Thymus (tissue), 11 donors: ENCODE data around the gene RBM7. TPM values are rescaled to one million over a fixed set of nuclear protein-coding genes. Genes with fewer than 3 reads are reported as not detected.
A peak's percentile ranks its signal among the peaks of the same experiment; 100 is the strongest.

Experiments
- DNase-seq, 9 donors: peaks; one replicate each; pipeline ENCODE4 v3.0.0-alpha.2; 2013; ENCODE audit warnings: low spot score in 9 of 9, low read depth in 6 of 9, missing footprints in 1 of 9
- H3K27ac ChIP-seq, 2 donors: one replicate each; pipeline ENCODE4 v1.5.1; 2013; ENCODE audit warnings: control low read depth in 1 of 2, low read depth in 1 of 2, low read length in 1 of 2, mild to moderate bottlenecking in 1 of 2, moderate library complexity in 1 of 2
- H3K27me3 ChIP-seq, 2 donors: one replicate each; pipeline ENCODE4 v1.5.1; 2013; ENCODE audit warnings: low read length in 1 of 2; ENCODE audit not compliant: control insufficient read depth in 2 of 2, insufficient read depth in 1 of 2
- H3K36me3 ChIP-seq, 2 donors: one replicate each; pipeline ENCODE4 v1.5.1; 2013; ENCODE audit warnings: low read length in 1 of 2, mild to moderate bottlenecking in 1 of 2, moderate library complexity in 1 of 2; ENCODE audit not compliant: control insufficient read depth in 2 of 2, insufficient read depth in 2 of 2
- H3K4me1 ChIP-seq, 2 donors: one replicate each; pipeline ENCODE4 v1.5.1; 2013; ENCODE audit warnings: low read length in 2 of 2; ENCODE audit not compliant: control insufficient read depth in 2 of 2, insufficient read depth in 2 of 2
- H3K4me3 ChIP-seq, 2 donors: one replicate each; pipeline ENCODE4 v1.5.1; 2013; ENCODE audit warnings: low read length in 2 of 2, control low read depth in 1 of 2, mild to moderate bottlenecking in 1 of 2
- H3K9me3 ChIP-seq, 2 donors: one replicate each; pipeline ENCODE4 v1.5.1; 2013; ENCODE audit warnings: low read length in 1 of 2, mild to moderate bottlenecking in 1 of 2; ENCODE audit not compliant: control insufficient read depth in 2 of 2, insufficient read depth in 1 of 2
- WGBS: extraction: QIAGEN DNeasy Blood & Tissue Kit; methylation state at CpG from one replicate; pipeline ENCODE4 v1.1.7; 2013; 5-methylcytosine and 5-hydroxymethylcytosine counted together
- polyA plus RNA-seq: library from polyadenylated mRNA; stranded (reverse); fragments of 200-250 nt; gene quantifications from one replicate; pipeline ENCODE4 v1.2.3, GENCODE V29; 2013
- total RNA-seq: library from RNA; stranded (reverse); fragments of 120-200 nt; gene quantifications from one replicate; pipeline ENCODE4 v1.2.4, GENCODE V29; 2013
- donor health status: healthy.

RBM7 gene
- total and polyA plus RNA-seq, 2 donors, result 22.7 to 35.7 TPM

DNA sequence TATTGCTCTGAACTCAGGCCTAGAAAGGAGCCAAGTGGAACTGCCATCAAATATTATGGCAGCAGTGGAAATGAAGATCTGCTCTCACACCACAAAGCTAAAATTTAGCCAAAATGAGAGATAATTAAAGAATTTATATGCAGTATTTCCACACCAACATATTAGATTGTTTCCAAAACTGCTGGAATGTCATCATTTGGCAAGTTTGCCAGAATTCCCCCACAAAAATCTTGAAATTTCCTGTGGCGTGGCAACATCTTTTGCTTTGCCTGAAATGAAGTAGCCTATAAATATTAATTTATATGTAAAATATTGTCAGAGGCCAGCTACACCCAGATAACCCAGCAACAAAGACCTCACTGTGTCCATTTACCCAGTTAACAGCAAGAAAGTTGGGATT lies 13.9 kb upstream of the RBM7 start:
- WGBS, result 90% methylated on average over 1 of the region's 1 CpG
- DNase-seq, result no peak
- H3K36me3 ChIP-seq, result no peaks in the 10 kb centered on the region
- H3K9me3 ChIP-seq, result no peaks in the 10 kb centered on the region
- no peak overlapping the region for H3K27ac ChIP-seq
- H3K4me1 ChIP-seq, result no peaks in the 10 kb centered on the region
- H3K27me3 ChIP-seq, result no peaks in the 10 kb centered on the region
- no peak overlapping the region for H3K4me3 ChIP-seq

DNA sequence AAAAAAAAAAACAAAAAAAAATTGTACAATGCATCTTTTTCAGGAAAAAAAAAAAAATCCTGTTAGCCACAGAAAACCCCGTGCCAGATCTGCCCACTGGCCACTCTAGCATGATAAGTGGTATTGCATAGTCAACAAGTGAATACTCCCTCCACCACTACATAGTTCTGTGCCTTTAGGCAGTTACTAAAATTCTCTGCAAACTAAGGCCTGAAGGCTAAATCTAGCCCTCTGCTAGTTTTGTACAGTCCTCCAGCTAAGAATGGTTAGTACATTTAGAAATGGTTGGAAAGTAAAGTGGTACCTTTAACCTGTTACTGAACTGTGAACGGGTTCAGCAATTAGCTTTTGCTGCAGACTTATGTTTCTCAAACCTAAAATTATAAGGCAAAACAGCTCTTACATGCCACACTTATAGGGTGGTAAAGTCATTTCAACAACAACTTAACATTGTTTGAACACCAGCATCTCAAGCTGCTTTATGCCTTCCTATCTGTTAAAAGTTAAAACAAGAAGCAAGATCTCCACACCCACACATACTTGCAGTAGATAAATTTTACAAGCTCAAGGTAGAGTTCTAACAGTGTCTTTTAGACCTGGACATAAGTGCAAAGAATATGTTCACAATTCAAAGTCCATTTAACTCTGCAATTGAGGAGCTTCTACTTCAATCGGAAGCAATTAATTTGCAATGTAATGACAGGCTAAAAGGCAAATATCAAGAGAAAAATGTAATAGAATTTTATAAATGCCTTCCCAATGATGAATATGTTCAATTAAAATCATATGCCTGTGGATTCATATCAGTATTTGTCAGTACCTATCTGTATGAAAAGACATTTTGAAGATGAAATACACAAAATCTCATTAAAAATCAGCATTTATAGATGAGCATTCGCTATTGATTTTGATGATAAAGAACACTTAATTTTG lies 7.5 kb upstream of the RBM7 start:
- Histone ChIP-seq H3K4me1 (no peaks in the 10 kb centered on the region), H3K36me3 (no peaks in the 10 kb centered on the region), H3K27ac (no peak overlapping the region), H3K4me3 (no peak overlapping the region), H3K9me3 (no peaks in the 10 kb centered on the region), H3K27me3 (no peaks in the 10 kb centered on the region)
- WGBS, result 94% methylated on average over 4 of the region's 4 CpGs
- no peak for DNase-seq

DNA sequence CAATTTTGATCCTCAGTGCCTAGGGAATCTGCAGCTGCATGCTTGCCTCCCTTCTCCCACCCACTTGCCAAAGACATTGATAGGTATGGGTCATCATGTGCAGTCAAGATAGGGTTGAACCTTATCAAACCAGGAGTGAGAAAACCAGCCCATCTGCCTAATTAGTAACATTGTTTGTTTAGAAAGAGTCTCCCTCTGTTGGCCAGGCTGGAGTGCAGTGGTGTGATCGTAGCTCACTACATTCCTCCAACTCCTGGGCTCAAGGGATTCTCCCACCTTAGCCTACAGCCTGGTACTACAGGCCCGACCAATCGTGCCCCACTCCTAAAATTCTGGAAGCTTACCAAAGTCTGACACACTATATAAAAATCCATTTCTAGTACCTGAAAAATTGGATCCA lies 4.7 kb upstream of the RBM7 start:
- Histone ChIP-seq H3K4me1 (peaks cover 0 to 6% of the 10 kb centered on the region in 2 donors), H3K9me3 (no peaks in the 10 kb centered on the region), H3K27me3 (no peaks in the 10 kb centered on the region), H3K27ac (no peak overlapping the region), H3K36me3 (peaks cover 0 to 5% of the 10 kb centered on the region in 2 donors), H3K4me3 (no peak overlapping the region)
- DNase-seq, result no peak
- 88% methylated on average over 3 of the region's 3 CpGs for WGBS

DNA sequence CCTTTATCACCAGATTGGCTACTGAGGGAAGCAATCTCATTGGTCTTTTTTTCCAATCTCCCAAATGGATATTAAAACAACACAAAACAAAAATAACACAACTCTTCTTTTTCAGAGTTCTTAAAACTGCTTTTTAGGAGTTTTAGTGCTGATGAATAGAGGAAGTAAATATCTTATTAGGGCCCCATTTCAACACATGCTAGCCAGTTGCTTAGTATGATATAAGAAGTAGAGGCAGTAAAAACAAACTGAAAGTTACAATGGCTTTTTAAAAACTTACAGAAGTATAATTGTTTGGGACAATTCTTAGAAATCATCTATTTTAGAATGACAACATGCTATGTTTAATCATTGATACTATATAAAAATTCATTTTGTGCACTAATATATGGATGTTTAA lies 3.5 kb upstream of the RBM7 start:
- no peaks in the 10 kb centered on the region for H3K27me3 ChIP-seq
- no peak overlapping the region for H3K4me3 ChIP-seq
- H3K9me3 ChIP-seq, result no peaks in the 10 kb centered on the region
- H3K4me1 ChIP-seq, result peaks cover 0 to 6% of the 10 kb centered on the region in 2 donors
- DNase-seq, result no peak
- peaks cover 0 to 5% of the 10 kb centered on the region in 2 donors for H3K36me3 ChIP-seq
- H3K27ac ChIP-seq, result no peak overlapping the region

DNA sequence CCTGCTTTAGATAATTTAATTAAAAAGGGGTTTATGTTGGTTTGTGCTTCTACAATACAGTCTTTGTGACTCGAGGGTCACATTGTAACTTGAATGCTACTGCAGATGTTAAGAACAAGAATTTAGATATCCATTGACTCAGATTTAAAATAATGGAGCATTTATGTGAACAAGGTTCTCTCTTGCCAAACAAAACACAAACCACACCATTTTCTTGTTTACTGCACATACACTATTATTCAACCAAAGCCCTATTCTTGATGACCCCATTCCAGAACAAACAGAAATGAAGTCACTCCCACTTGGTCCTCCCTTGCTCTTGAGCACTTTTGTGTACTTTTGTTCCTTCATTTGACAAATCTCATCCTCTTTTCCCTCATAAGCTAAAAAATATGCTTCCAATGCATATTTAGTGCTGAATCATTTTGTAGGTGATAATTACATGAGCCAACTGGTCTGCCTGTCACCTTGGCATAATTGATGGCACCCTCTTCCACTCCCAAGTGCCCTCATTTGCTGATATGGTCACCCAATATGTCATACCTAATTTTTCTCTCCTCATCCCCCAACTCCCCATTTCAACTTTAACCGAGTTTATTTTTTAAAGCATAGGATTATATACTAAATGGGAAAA lies 3.0 kb upstream of the RBM7 start:
- peaks cover 0 to 5% of the 10 kb centered on the region in 2 donors for H3K36me3 ChIP-seq
- peaks cover 0 to 7% of the 10 kb centered on the region in 2 donors for H3K4me1 ChIP-seq
- WGBS, result 95% methylated on average over 2 of the region's 2 CpGs
- no peaks in the 10 kb centered on the region for H3K9me3 ChIP-seq
- H3K4me3 ChIP-seq, result no peak overlapping the region
- no peak overlapping the region for H3K27ac ChIP-seq
- DNase-seq, result no peak
- H3K27me3 ChIP-seq, result no peaks in the 10 kb centered on the region

DNA sequence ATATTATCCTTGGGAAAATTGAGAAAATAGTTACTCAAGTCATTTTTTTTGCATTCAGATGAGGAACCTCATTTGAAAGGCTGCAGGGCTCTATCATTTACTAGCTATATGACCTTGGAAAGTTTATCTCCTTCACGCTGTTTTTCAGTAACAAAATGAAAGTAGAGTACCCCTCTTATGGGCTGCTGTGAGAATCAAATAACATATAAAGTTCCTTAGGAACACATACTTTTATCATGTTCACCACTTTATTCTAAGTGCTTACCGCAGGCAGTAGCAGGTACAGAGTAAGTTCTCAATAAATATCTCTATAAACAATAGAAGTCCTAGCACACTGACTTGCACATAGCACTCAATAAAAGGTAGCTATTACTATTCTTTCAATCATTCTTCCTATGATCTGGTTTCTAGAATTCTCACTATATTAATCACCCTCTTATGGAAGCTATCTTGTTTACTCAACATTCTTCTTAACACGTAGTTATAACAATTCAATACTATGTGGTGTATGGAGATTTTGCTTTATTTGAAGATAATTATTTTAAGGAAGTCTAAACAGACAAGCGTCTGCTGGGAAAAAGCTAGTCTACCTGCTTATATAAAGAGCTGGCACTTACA lies 2.1 kb upstream of the RBM7 start:
- Histone ChIP-seq H3K36me3 (peaks cover 0 to 5% of the 10 kb centered on the region in 2 donors), H3K27ac (no peak overlapping the region), H3K27me3 (no peaks in the 10 kb centered on the region), H3K4me3 (no peak overlapping the region), H3K9me3 (no peaks in the 10 kb centered on the region), H3K4me1 (peaks cover 0 to 9% of the 10 kb centered on the region in 2 donors)
- DNase-seq, result no peak
- 99% methylated on average over 4 of the region's 4 CpGs for WGBS

DNA sequence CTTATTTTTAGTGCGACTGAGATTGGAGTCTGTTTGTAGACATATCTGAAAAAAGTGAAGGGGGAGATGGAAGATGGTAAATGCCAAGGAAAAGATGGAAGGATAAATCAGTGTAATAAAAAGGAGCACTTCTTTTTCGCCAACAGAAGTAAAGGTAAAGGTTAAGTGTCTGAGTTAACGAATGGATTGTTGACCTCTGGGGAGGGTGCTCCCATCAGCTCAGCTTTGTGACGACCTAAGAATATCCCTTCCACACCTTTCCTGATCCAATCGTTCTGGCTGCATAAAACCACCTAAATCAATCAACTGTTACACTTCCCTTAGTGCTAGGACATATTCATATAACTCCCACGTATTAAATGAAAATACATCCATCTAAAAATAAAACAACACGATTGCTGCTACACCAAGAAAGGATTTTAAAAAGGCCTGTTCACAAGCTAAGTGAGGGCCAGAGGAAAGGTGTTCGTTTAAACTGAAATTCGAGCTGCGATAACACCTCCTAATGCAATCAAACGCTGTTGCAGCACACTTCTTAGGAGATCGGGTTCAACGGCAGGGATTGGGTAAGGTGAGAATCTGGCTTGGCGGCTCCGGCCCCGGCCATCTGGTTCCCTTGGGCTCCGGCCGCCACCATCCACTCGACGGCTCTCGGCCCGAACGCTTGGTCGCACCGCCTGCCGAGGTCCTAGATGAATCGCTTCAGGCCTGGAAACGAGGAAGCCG lies 813 bp upstream of the RBM7 start:
- Histone ChIP-seq H3K9me3 (no peaks in the 10 kb centered on the region), H3K27me3 (no peaks in the 10 kb centered on the region)
- peak in 5 of 9 donors; percentile 5 to 47 (median 27) for DNase-seq

DNA sequence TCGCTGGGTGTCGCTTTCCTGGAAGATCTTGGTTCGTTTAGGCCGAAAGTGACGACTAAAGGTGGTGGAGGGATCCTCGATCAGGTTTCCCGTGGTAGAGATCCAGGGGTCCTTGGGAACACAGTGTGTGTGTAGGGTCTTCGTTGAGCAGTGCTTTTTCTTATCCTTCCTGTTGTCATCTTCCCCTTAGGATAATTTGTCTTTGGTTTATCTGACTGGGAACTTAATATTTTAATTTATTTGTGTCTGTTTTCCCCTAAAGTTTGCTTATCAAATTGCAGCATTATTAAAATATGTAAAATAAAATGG lies 403 bp downstream of the RBM7 start:
- 0% methylated on average over 8 of the region's 8 CpGs for WGBS
- no peak for DNase-seq
- H3K4me3 ChIP-seq, result peak overlapping the region; percentile 88 to 98
- peaks cover 5 to 13% of the 10 kb centered on the region in 2 donors for H3K36me3 ChIP-seq
- H3K27ac ChIP-seq, result peak overlapping the region; percentile 97 to 100
- peaks cover 0 to 9% of the 10 kb centered on the region in 2 donors for H3K4me1 ChIP-seq
- no peaks in the 10 kb centered on the region for H3K27me3 ChIP-seq
- H3K9me3 ChIP-seq, result no peaks in the 10 kb centered on the region

More for the DNA sequence above, 813 bp upstream of the RBM7 start:
- Histone ChIP-seq H3K27ac (peak overlapping the region; percentile 97 to 100), H3K36me3 (peaks cover 5 to 6% of the 10 kb centered on the region in 2 donors), H3K4me1 (peaks cover 0 to 9% of the 10 kb centered on the region in 2 donors), H3K4me3 (peak overlapping the region; percentile 88 to 98)
- 6% methylated on average over 29 of the region's 29 CpGs for WGBS
